ENCODE results near the gene MUC4.

DNA sequence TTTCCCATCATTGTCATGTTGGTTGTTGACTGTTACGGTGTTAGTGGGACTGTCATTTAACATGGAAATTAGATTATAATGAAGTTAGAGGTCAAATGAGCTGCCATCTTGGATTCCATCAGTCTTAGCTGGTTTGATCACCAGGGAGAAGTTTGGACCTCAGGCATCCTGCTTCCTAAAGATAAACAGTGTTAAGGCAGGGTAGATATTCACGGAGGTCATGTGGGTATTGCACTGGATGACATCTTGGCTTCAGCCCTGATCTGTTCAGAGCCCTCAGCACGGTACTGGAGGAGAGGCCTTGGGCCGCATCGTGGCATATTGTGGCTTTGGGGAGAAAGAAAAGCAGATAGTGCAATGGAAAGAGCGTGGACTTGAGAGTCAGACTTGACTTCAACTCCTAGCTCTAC lies 102.0 kb downstream of the MUC4 start:
- TF ChIP-seq CTCF (conservative IDR thresholded peaks at IDR 0.05; ENCODE audit: low read depth in 2 of 2), result no peak
- TF ChIP-seq NANOG (IDR thresholded peaks at IDR 0.05; ENCODE audit: borderline replicate concordance), result no peak
- no peak for TF ChIP-seq EZH2 (IDR thresholded peaks at IDR 0.05; ENCODE audit: low read depth, unreplicated experiment)
- TF ChIP-seq EZH2phosphoT487 (IDR thresholded peaks at IDR 0.05; ENCODE audit: unreplicated experiment), result no peak
- TF ChIP-seq, protein P1, sequence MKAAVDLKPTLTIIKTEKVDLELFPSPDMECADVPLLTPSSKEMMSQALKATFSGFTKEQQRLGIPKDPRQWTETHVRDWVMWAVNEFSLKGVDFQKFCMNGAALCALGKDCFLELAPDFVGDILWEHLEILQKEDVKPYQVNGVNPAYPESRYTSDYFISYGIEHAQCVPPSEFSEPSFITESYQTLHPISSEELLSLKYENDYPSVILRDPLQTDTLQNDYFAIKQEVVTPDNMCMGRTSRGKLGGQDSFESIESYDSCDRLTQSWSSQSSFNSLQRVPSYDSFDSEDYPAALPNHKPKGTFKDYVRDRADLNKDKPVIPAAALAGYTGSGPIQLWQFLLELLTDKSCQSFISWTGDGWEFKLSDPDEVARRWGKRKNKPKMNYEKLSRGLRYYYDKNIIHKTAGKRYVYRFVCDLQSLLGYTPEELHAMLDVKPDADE (IDR thresholded peaks at IDR 0.05), result no peak
- TF ChIP-seq STAT1 (IDR thresholded peaks at IDR 0.05; ENCODE audit: unreplicated experiment), result no peak
